HepG2 (cell line): Measurements from ENCODE around the gene ZKSCAN8. TPM values are rescaled to one million over a fixed set of nuclear protein-coding genes. Genes with fewer than 3 reads are reported as not detected.

ENCODE experiments used
- ADNP ChIP-seq: sonication (generic); formaldehyde crosslinking; IDR thresholded peaks from 2 replicates; pipeline ENCODE4 v1.4.0; 2020; ENCODE audit warnings: missing genetic modification reagents
- ATF4 ChIP-seq, 2 experiments: fragments of 450-650 bp in 1 of 2; sonication (generic) in 1 of 2; formaldehyde crosslinking; IDR thresholded peaks; 2 replicates each; pipeline versions ENCODE4 v1.5.0 to v1.8.0; 2020 to 2022; ENCODE audit warnings: mild to moderate bottlenecking in 1 of 2, missing genetic modification reagents in 1 of 2
- BRCA1 ChIP-seq: sonication (generic); formaldehyde crosslinking; IDR thresholded peaks from 2 replicates; pipeline ENCODE4 v1.4.0; 2020; ENCODE audit warnings: missing genetic modification reagents
- CHCHD3 ChIP-seq: sonication (generic); formaldehyde crosslinking; IDR thresholded peaks from 2 replicates; pipeline ENCODE4 v1.8.0; 2022; ENCODE audit warnings: mild to moderate bottlenecking, missing genetic modification reagents, moderate library complexity
- CREB3 ChIP-seq: sonication (generic); formaldehyde crosslinking; IDR thresholded peaks from 2 replicates; pipeline ENCODE4 v1.5.0; 2020; ENCODE audit warnings: missing genetic modification reagents
- FOXA3 ChIP-seq: IDR thresholded peaks from 2 replicates; pipeline ENCODE4 v1.6.1; 2016; ENCODE audit warnings: missing genetic modification reagents, missing compliant biosample characterization
- GATAD2A ChIP-seq: IDR thresholded peaks from 2 replicates; pipeline ENCODE4 v1.6.1; 2016
- NRL ChIP-seq: sonication (generic); formaldehyde crosslinking; IDR thresholded peaks from 2 replicates; pipeline ENCODE4 v1.5.0; 2020; ENCODE audit warnings: missing genetic modification reagents, mild to moderate bottlenecking, moderate library complexity, borderline replicate concordance
- PHF20 ChIP-seq: sonication (generic); formaldehyde crosslinking; IDR thresholded peaks from 2 replicates; pipeline ENCODE4 v1.5.0; 2020; ENCODE audit warnings: mild to moderate bottlenecking, missing genetic modification reagents
- PRDM15 ChIP-seq: sonication (generic); formaldehyde crosslinking; IDR thresholded peaks from 2 replicates; pipeline ENCODE4 v1.4.0; 2020; ENCODE audit warnings: missing genetic modification reagents
- RFX5 ChIP-seq: IDR thresholded peaks from 2 replicates; pipeline ENCODE4 v1.6.1; 2011; ENCODE audit warnings: low read depth, low read length, improper control_type of control experiment
- SYNCRIP ChIP-seq: fragments of 200-400 bp; formaldehyde crosslinking; IDR thresholded peaks from 2 replicates; pipeline ENCODE4 v1.6.1; 2018; ENCODE audit warnings: mild to moderate bottlenecking, low read depth, low read length; ENCODE audit not compliant: insufficient read depth
- TBX3 ChIP-seq: fragments of 450-650 bp; IDR thresholded peaks from 2 replicates; pipeline ENCODE4 v1.6.1; 2017; ENCODE audit warnings: antibody characterized with exemption, mild to moderate bottlenecking, inconsistent platforms, borderline replicate concordance
- TIGD3 ChIP-seq: sonication (generic); formaldehyde crosslinking; IDR thresholded peaks from 2 replicates; pipeline ENCODE4 v1.5.1; 2020; ENCODE audit warnings: mild to moderate bottlenecking, missing genetic modification reagents, borderline replicate concordance
- ZFP90 ChIP-seq: sonication (generic); formaldehyde crosslinking; IDR thresholded peaks from 2 replicates; pipeline ENCODE4 v1.8.0; 2022; ENCODE audit warnings: missing genetic modification reagents, mild to moderate bottlenecking, inconsistent platforms, borderline replicate concordance
- ZKSCAN1 ChIP-seq: fragments of 150-350 bp; IDR thresholded peaks from 2 replicates; pipeline ENCODE4 v1.6.1; 2014; ENCODE audit warnings: low read length
- ZNF24 ChIP-seq: fragments of 450-650 bp; IDR thresholded peaks from 2 replicates; pipeline ENCODE4 v1.6.1; 2017; ENCODE audit warnings: antibody characterized with exemption, mild to moderate bottlenecking
- ZNF446 ChIP-seq: sonication (generic); formaldehyde crosslinking; IDR thresholded peaks from 2 replicates; pipeline ENCODE4 v1.5.0; 2020; ENCODE audit warnings: mild to moderate bottlenecking, missing genetic modification reagents
- ZNF644 ChIP-seq: IDR thresholded peaks from 2 replicates; pipeline ENCODE4 v1.6.1; 2016; ENCODE audit warnings: low read depth
- ZNF780A ChIP-seq: sonication (generic); formaldehyde crosslinking; IDR thresholded peaks from 2 replicates; pipeline ENCODE4 v1.8.0; 2022; ENCODE audit warnings: mild to moderate bottlenecking, missing genetic modification reagents, moderate library complexity
- ZNF782 ChIP-seq: sonication (generic); formaldehyde crosslinking; IDR thresholded peaks from 2 replicates; pipeline ENCODE4 v1.4.0; 2020; ENCODE audit warnings: missing genetic modification reagents, mild to moderate bottlenecking, borderline replicate concordance
- ZNF839 ChIP-seq: sonication (generic); formaldehyde crosslinking; IDR thresholded peaks from 2 replicates; pipeline ENCODE4 v1.4.0; 2020; ENCODE audit warnings: missing genetic modification reagents, mild to moderate bottlenecking, borderline replicate concordance
- ZNF891 ChIP-seq: sonication (generic); formaldehyde crosslinking; IDR thresholded peaks from 2 replicates; pipeline ENCODE4 v1.5.0; 2020; ENCODE audit warnings: mild to moderate bottlenecking, missing genetic modification reagents
- polyA plus RNA-seq, 8 experiments: library from polyadenylated mRNA; depleted of rRNA in 3 of 8; stranded (reverse) in 7 of 8; unstranded in 1 of 8; fragments of >200 nt; fragmentation: Illumina TruSeq in 4 of 8; extraction: Trizol in 4 of 8; gene quantifications; 2 replicates each; pipeline versions ENCODE4 v1.2.1 to v1.2.3, GENCODE V29; 2011 to 2016; ENCODE audit warnings: low read depth in 4 of 8, missing spikeins in 1 of 8, mixed read lengths in 1 of 8; ENCODE audit not compliant: insufficient read depth in 1 of 8
- total RNA-seq, 5 experiments: library from RNA; depleted of rRNA; stranded (reverse); fragments of >200 nt; fragmentation: Illumina TruSeq; extraction: Trizol; gene quantifications; 2 replicates each; pipeline ENCODE4 v1.2.3, GENCODE V29; 2016; ENCODE audit warnings: low read depth in 1 of 5

The ZKSCAN8 gene
- total and polyA plus RNA-seq, 2 of the 13 experiments (the other 11 are each of a cell fraction or from before 2014, with no cell fraction given): 12.4 to 20.9 TPM

- no peak for TF ChIP-seq ZNF839 (CRISPR knock-in tag)
- 0 out of 2 replicates have a peak, but pooled peaks have one; percentile 35 for TF ChIP-seq ZNF446 (CRISPR knock-in tag)
- no peak; the same call in 1 of the 2 replicates for TF ChIP-seq BRCA1 (CRISPR knock-in tag)
- no peak; the same call in 1 of the 2 replicates for TF ChIP-seq ZNF782 (CRISPR knock-in tag)
- no peak for TF ChIP-seq ADNP (CRISPR knock-in tag)
- TF ChIP-seq RFX5: no peak
- TF ChIP-seq NRL (CRISPR knock-in tag): peak; percentile 60; the same call in 1 of the 2 replicates
- peak; percentile 40; the same call in 1 of the 2 replicates for TF ChIP-seq GATAD2A
- TF ChIP-seq PRDM15: no peak
- no peak for TF ChIP-seq ZNF24
- TF ChIP-seq ZFP90 (CRISPR knock-in tag): 0 out of 2 replicates have a peak, but pooled peaks have one; percentile 1
- TF ChIP-seq ZNF780A (CRISPR knock-in tag): no peak
- no peak for TF ChIP-seq TIGD3
- TF ChIP-seq ZKSCAN1: no peak
- TF ChIP-seq ZNF644: no peak
- TF ChIP-seq PHF20 (CRISPR knock-in tag): peak; percentile 91
- TF ChIP-seq CREB3: 0 out of 2 replicates have a peak, but pooled peaks have one; percentile 35
- TF ChIP-seq FOXA3 (CRISPR knock-in tag): no peak; the same call in 1 of the 2 replicates
- no peak for TF ChIP-seq SYNCRIP
- TF ChIP-seq ATF4 (CRISPR knock-in tag; IDR thresholded peaks at IDR 0.05): peak; percentile 48 to 58; a peak in 1 of 4 replicates
- TF ChIP-seq ZNF891 (CRISPR knock-in tag): no peak
- TF ChIP-seq CHCHD3 (CRISPR knock-in tag): no peak
- TF ChIP-seq TBX3: no peak
Measured at GRCh38 chr6:28161410-28162079, 19.9 kb downstream of the ZKSCAN8 start (continued).
